Kidney (tissue), 14 donors: ENCODE results near the gene PRKAR1B. TPM values are rescaled to one million over a fixed set of nuclear protein-coding genes. Genes with fewer than 3 reads are reported as not detected.

Source experiments
- DNase-seq, 5 donors: peaks; one replicate each; pipeline ENCODE4 v3.0.0-alpha.2; 2013 to 2020
- FAIRE-seq: peaks from 2 replicates; lab custom pipeline; 2012; peaks lifted over from hg19 to GRCh38; lab: Jason Lieb, UNC
- H3K27ac ChIP-seq, 2 donors: one replicate each; pipeline ENCODE4 v1.7.0; 2013; ENCODE audit warnings: low read depth in 2 of 2, low read length in 2 of 2, inconsistent platforms in 1 of 2
- H3K27me3 ChIP-seq: one replicate; pipeline ENCODE4 v1.7.1; 2013; ENCODE audit warnings: low read length, inconsistent platforms; ENCODE audit not compliant: control insufficient read depth, insufficient read depth
- H3K36me3 ChIP-seq, 3 donors: one replicate each; pipeline versions ENCODE4 v1.7.0 to v1.7.1; 2013; ENCODE audit warnings: low read length in 3 of 3, control low read depth in 1 of 3, inconsistent platforms in 1 of 3; ENCODE audit not compliant: insufficient read depth in 3 of 3, control insufficient read depth in 2 of 3
- H3K4me1 ChIP-seq, 3 donors: one replicate each; pipeline versions ENCODE4 v1.7.0 to v1.7.1; 2013; ENCODE audit warnings: low read length in 3 of 3, inconsistent platforms in 1 of 3, low read depth in 1 of 3; ENCODE audit not compliant: control insufficient read depth in 2 of 3, insufficient read depth in 2 of 3
- H3K4me3 ChIP-seq, 3 donors: one replicate each; pipeline versions ENCODE4 v1.7.0 to v1.8.1; 2013; ENCODE audit warnings: low read length in 3 of 3, control low read depth in 1 of 3, inconsistent platforms in 1 of 3
- H3K9ac ChIP-seq, 3 donors: one replicate each; pipeline versions ENCODE4 v1.7.0 to v1.7.1; 2013; ENCODE audit warnings: low read length in 3 of 3, control low read depth in 1 of 3, inconsistent platforms in 1 of 3
- H3K9me3 ChIP-seq, 3 donors: one replicate each; pipeline versions ENCODE4 v1.7.0 to v1.7.1; 2013; ENCODE audit warnings: low read length in 3 of 3, control low read depth in 1 of 3, inconsistent platforms in 1 of 3; ENCODE audit not compliant: control insufficient read depth in 2 of 3, insufficient read depth in 1 of 3
- CTCF ChIP-seq: IDR thresholded peaks from 3 replicates; pipeline ENCODE4 v1.5.1; 2012; ENCODE audit warnings: mild to moderate bottlenecking, moderate library complexity, borderline replicate concordance; ENCODE audit not compliant: insufficient read depth; ENCODE audit errors: extremely low read depth
- intact Hi-C: fragments of 100-400 bp; cut with DNase I; formaldehyde crosslinking; loops from one replicate; pipeline ENCODE4 v1.11.1; 2022
- polyA plus RNA-seq: library from polyadenylated mRNA; stranded (reverse); fragments of 350-450 nt; fragmentation: Illumina TruSeq; extraction: RNeasy Lipid Tissue Mini Kit (QIAGEN cat#74804); gene quantifications from one replicate; pipeline ENCODE4 v1.2.3, GENCODE V29; 2014; ENCODE audit warnings: low read depth, low replicate concordance; ENCODE audit not compliant: insufficient read depth
- total RNA-seq: library from RNA; stranded (reverse); fragmentation: NEBNext Ultra II Directional; extraction: Animal tissue kit (Norgen Biotek cat#: 25700); gene quantifications from one replicate; pipeline ENCODE4 v1.2.1, GENCODE V29; 2021
- donor health status: control.
- donor health status: control.
- donor health status: control.
- donor health status: control.
- donor health status: control.
- donor health status: DM: yes; HTN: yes; CAD: no.
- donor health status: Normal renal cell carcinoma (clear cell type).

PRKAR1B gene
- total and polyA plus RNA-seq, 2 donors from 2014 or later, result 15.9 to 21.4 TPM

DNA sequence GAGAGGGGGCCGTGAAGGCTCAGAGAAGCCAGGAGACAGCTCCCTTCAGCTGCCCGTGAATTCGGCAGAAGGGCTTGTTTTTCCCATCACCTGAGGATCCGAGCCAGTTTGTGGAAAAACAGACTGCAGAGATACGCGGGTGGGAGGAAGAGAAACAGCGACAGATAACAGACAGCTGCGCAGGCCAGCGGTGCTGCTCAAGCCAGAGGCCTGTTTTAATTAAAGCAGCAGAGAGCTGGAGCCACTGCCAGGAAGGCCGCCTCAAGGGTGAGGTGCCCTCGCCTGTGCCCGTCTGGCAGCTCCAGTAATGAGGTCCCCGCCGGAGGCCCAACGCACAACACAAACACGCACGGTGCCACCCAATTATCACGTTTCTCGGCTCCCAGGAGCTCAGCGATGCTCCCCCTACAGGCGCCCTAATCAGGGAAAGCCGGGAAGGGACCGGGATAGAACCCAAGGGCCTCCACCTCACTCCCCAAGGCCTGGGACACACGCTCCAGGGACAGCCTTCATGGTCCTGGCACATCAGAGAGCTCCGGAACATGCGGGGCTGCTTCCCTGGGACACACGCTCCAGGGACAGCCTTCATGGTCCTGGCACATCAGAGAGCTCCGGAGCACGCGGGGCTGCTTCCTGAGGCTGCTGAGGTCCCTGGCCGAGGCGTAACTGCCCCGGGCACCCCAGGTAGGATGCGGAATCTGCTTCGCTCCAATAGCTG, 61.2 kb downstream of the PRKAR1B start:
- no peaks in the 10 kb centered on the region for H3K27me3 ChIP-seq
- peak in 2 of 5 donors; percentile 19 to 68 for DNase-seq
- H3K9me3 ChIP-seq, result no peaks in the 10 kb centered on the region
- intact Hi-C loops, result no loop called here
- H3K4me3 ChIP-seq, result no peak overlapping the region
- no peak for FAIRE-seq
- peaks cover 0 to 12% (median 5%) of the 10 kb centered on the region in 3 donors for H3K4me1 ChIP-seq
- no peak overlapping the region for H3K9ac ChIP-seq
- TF ChIP-seq CTCF, result no peak
- peaks cover 0 to 3% (median 3%) of the 10 kb centered on the region in 3 donors for H3K36me3 ChIP-seq
- H3K27ac ChIP-seq, result peak overlapping the region; percentile 16 to 32

- peaks cover 0 to 3% (median 3%) of the 10 kb centered on the region in 3 donors for H3K36me3 ChIP-seq
- peak in 4 of 5 donors; percentile 59 to 91 (median 64) for DNase-seq
- no peaks in the 10 kb centered on the region for H3K27me3 ChIP-seq
- no peak overlapping the region for H3K4me3 ChIP-seq
- peak overlapping the region in 1 of 2 donors; percentile 32 for H3K27ac ChIP-seq
- no peak for TF ChIP-seq CTCF
- peak overlapping the region in 1 of 3 donors; percentile 34 for H3K9ac ChIP-seq
- intact Hi-C loops, result no loop called here
- peaks cover 0 to 12% (median 5%) of the 10 kb centered on the region in 3 donors for H3K4me1 ChIP-seq
- FAIRE-seq, result no peak
- no peaks in the 10 kb centered on the region for H3K9me3 ChIP-seq
Observed at GRCh38 chr7:664997-665735, 61.9 kb downstream of the PRKAR1B start.

DNA sequence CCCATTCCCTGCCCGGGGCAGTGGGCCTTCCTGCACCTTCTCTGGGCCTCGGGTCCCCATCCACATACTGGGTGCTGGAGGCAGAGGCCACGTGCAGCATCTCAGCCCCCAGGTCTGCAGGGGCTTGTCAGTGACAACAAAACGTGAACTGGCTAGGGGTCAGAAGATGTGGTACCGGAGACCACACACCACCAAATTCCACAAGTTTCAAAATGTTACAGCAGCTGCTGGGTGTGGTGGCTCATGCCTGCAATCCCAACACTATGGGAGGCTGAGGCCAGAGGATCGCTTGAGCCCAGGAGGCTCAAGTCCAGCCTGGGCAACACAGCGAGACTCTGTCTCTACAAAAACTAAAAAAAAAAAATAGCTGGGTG, 62.7 kb downstream of the PRKAR1B start:
- no peak for FAIRE-seq
- no peaks in the 10 kb centered on the region for H3K9me3 ChIP-seq
- no peak for TF ChIP-seq CTCF
- peaks cover 0 to 3% (median 3%) of the 10 kb centered on the region in 3 donors for H3K36me3 ChIP-seq
- H3K4me1 ChIP-seq, result peaks cover 0 to 12% (median 5%) of the 10 kb centered on the region in 3 donors
- H3K27me3 ChIP-seq, result no peaks in the 10 kb centered on the region
- no peak overlapping the region for H3K9ac ChIP-seq
- no peak for DNase-seq
- H3K4me3 ChIP-seq, result no peak overlapping the region
- intact Hi-C loops, result no loop called here
- no peak overlapping the region for H3K27ac ChIP-seq
